Erythroblast (primary cell): ENCODE results near the gene PHF21B.

Experiments
- GATA1 ChIP-seq: IDR thresholded peaks from 2 replicates; pipeline ENCODE4 v1.6.1; 2011; ENCODE audit warnings: low read depth, mild to moderate bottlenecking, control low read depth, low read length, moderate library complexity
- POLR2A ChIP-seq: IDR thresholded peaks from 2 replicates; pipeline ENCODE4 v1.6.1; 2011; ENCODE audit warnings: mild to moderate bottlenecking, low read length

- TF ChIP-seq POLR2A (no peak), GATA1 (no peak)
Observed at GRCh38 chr22:44913198-44913983, 96.4 kb downstream of the PHF21B start.
